Loucy (cell line): ENCODE results near the gene FOXC1.

Experiments used
- EZH2phosphoT487 ChIP-seq: fragments of 200-600 bp; IDR thresholded peaks from 2 replicates; pipeline ENCODE4 v1.6.1; 2018; ENCODE audit warnings: antibody characterized with exemption, mild to moderate bottlenecking, moderate library complexity, borderline replicate concordance
- TF ChIP-seq, protein P1 (sequence below): fragments of 200-600 bp; sonication (generic); conservative IDR thresholded peaks from 2 replicates; pipeline ENCODE4 v1.5.1; 2014; ENCODE audit warnings: mild to moderate bottlenecking, antibody characterized with exemption, low read length

DNA sequence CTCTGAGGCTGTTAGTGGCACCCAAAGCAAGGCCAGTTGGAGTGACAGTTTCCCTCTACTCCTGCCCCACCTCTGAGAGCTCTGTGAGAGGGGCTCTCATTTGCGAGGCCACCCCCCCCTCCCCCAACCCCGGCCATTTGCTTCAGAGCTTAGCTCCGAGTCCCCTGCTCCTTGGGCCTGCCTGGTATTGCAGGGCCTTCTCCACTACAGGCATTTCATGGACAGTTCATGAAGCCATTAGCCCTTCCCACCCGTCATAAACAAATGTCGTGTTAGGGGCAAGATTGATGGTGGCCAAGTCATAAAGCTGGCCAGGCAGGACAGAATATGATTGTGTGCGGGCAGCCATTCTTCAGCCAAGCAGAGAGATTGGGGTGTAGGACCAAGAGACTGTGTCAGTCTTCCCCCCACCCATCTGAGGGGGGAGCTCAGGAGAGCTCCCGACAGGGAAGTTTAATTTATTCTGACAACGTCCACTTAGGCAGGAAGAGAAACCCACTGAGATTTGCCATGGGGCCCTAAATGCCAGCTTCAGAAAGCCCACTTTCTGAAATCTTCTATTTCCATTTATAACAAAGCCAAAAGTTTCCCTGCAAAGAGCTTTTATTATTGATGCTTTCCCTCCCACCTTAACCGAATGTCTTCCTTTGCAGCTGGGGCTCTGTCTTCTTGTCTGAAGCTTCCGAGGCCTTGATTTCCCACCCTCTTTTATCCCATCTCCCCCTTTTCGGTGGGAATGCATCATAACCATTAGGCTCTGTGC lies 7.2 kb downstream of the FOXC1 start:
- TF ChIP-seq, protein P1, sequence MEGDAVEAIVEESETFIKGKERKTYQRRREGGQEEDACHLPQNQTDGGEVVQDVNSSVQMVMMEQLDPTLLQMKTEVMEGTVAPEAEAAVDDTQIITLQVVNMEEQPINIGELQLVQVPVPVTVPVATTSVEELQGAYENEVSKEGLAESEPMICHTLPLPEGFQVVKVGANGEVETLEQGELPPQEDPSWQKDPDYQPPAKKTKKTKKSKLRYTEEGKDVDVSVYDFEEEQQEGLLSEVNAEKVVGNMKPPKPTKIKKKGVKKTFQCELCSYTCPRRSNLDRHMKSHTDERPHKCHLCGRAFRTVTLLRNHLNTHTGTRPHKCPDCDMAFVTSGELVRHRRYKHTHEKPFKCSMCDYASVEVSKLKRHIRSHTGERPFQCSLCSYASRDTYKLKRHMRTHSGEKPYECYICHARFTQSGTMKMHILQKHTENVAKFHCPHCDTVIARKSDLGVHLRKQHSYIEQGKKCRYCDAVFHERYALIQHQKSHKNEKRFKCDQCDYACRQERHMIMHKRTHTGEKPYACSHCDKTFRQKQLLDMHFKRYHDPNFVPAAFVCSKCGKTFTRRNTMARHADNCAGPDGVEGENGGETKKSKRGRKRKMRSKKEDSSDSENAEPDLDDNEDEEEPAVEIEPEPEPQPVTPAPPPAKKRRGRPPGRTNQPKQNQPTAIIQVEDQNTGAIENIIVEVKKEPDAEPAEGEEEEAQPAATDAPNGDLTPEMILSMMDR = no peak
- no peak for TF ChIP-seq EZH2phosphoT487
